ENCODE results near the gene PUSL1.

Gene PUSL1

DNA sequence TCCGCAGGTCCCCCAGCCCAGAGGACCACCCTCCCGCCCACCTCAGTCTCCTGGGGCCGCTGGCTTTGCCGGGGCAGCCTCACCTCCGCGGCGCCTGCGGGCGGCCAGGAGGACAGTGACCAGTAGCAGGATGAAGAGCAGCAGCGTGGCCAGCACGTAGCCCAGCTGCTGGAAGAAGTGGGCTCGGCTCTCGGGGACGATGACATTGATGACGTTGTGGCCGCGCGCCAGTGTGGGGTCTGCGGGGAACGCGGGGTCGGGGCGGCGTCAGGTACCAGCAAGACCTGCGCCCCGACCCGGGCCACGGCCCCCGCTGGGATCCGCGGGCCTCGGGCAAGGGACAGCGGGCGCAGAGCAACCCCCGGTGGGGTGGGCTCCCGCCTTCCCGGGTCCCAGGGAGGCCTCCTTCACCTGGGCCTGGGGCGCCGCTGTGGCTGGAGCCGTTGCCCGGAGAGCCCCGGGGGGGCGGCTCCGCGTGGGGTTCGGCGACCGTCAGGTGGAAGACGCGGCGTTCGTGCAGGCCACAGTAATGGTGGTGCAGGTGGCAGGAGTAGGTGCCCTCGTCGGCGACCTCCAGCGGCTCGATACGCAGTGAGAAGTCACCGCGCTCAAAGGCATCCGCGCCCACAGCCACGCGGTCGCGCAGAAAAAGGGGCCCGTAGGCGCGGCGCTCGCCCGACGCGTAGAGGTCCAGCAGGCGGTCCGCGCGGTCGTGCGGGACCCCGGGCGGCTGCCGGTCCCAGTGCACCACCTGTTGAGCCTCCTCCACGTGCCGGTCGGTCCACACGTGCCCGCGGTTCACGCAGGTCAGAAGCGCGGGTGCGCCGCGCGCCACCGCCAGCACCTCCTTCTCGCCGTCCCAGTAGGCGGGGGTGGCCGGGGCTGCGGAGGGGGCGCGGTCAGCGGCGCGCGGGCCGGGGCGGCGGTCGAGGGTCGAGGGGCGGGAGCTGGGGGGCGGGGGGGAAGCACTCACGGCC lies 46.2 kb downstream of the PUSL1 start:
- DNase-seq (ENCODE audit: low spot score) = no peak

DNA sequence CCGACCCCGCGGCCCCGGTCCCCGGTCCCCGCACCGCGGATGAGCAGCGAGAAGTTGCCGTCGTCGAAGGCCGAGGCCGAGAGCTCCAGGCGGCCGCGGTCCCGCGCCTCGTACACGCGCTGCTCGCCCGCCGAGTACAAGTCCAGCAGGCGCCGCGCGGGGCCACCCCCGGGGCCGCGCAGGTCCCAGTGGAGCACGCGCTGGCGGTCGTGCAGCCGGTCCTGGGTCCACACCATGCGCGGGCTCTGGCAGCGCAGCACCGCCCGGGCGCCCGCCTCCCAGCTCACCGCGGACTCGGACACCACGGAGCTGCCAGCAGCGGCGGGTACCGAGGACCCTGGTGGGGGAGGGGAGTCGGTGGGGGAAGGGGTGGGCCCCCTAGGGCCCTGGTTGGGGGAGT lies 47.0 kb downstream of the PUSL1 start:
- no peak for DNase-seq (ENCODE audit: low spot score)

DNA sequence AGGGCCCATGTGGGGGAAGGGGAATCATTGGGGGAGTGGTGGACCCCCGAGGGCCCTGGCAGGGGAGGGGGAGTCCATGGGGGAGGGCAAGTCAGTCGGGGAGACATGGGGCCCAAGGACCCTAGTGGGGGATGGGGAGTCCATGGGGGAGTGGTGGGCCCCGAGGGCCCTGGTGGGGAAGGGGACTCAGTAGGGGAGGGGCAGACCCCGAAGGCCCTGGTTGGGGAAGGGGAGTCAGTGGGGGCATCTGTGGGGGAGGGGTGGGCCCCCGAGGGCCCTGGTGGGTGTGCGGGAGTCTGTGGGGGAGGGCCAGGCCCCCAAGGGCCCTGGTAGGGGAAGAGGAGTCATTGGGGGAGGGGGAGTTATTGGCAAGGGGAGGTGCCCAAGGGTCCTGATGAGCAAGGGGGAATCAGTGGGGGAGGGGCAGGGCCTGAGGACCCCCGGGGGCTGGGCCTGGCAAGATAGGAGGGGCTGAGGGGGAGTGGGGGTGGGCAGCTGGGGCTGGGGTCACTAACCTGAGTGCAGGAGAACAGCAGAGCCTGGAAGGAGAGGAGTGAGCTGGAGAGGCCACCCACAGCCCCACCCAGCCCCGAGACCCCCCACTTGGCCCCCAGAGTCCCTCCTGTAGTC lies 47.9 kb downstream of the PUSL1 start:
- no peak for DNase-seq (ENCODE audit: low spot score)

DNA sequence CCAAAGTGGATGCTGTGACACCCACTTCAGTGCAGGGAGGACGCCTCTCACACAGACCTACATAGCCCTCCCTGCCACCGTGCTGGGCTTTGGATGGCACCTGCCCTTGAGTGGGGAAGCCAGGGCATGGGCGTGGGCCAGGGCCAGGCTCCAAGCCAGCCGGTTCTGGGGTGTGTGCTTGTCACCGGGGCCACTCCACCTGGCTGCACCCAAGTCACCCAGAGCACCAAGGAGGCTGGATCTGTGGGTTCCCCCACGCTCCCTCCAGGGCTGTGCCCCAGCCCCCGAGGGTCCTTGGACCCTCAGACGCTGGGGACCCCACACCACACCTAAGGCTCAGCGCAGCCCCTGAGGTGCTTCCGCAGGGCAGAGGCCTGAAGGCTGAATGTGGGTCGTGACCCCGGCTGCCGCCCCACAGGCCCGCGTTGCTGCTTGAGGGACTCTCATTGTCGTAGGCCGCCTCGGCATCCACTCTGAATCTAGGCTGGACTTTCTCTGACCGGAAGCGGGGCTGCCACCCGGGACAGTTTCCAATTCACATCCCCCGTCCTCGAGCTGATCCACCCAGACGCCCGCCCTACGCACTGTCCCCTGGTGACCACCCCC lies 48.5 kb downstream of the PUSL1 start:
- DNase-seq (ENCODE audit: low spot score) = no peak

DNA sequence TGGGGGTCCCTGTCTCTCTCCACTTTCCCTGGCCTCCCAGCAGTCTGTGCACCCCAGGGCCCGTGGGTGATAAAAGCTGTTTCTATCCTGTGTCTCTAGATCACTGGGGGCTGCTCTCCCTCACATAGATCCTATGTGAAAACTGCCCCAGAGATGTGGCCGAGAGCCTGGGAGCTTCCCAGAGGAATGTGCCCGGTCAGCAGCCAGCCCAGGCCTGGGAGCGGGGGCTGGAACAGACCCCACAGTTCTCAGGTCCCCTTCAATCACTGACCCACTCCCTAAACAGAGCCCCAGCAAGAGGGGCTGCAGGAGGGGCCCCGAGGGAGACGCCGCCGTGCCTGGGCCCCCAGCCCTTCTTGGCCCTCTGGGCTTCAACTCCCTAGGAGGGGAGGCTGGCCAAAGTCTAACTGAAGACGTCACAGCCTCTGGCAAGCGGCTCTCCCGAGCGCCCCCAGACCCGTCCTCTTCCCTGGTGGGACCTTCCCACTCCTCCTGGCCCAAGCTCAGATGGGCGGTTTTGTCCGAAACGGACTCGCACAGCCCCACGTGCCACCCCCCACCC lies 49.6 kb downstream of the PUSL1 start:
- DNase-seq (ENCODE audit: low spot score) = no peak

DNA sequence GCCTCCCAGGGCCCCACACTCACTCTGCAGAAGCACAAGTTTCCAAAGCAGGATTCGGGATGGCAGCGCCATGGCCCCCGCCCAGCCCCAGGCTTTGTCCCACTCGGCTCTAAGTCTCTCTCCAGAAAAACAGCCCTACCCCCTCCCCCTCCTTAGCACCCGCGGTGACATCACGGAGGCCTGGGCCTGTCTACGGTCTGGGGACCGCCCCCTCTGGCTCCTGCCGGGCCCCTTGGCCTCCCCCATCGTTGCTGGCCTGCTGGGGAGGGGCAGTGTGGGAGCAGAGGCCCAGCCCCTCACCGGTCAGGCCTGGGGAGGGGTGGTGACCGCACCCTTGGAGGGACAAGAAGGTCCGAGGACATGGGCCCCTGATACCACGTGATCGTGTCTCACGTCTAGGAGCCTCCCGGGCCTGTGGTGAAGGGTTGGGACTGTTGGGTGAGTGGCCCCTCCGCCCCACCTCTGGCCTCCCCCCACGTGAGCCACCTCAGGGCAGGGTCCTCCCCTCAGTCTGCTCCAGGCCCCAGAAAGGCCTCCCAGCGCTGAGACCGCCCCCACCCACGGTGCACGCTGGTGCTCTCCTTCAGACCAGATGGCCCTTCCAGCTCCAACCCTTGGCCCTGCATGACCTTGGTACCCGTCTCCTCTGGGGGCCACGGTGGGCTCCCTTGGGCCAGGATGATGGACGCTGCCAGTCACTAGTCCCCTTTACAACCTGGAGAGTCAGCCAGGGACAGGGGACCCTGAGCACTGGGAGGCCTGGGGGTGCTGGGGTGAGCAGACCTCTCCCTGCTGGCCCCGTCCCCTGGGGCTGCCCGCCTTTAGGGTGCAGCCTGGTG lies 50.3 kb downstream of the PUSL1 start, which contains the start of gene MXRA8:
TSS of gene MXRA8 (minus strand) at position 123 of the 839 bp plus-strand sequence. CDS start at position 72, 51 bp downstream.
- DNase-seq (ENCODE audit: low spot score) = no peak

DNA sequence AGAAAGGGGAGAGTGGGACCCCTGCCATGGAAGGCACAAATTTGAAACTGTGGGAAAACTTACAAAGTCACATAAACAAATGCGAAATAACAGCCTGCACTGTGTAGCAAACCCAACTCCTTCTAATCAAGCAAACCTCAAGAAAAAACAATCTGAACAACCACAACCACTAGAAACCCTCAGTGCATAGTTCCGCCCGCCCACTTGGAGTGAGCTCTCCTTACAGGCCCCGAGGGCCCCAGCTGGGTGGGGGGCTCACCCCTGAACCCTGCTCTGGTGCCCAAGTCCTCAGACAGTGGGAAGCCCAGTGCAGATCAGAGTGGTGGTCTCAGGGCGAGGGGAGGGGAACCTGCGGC lies 50.9 kb downstream of the PUSL1 start:
- DNase-seq (ENCODE audit: low spot score) = no peak

DNA sequence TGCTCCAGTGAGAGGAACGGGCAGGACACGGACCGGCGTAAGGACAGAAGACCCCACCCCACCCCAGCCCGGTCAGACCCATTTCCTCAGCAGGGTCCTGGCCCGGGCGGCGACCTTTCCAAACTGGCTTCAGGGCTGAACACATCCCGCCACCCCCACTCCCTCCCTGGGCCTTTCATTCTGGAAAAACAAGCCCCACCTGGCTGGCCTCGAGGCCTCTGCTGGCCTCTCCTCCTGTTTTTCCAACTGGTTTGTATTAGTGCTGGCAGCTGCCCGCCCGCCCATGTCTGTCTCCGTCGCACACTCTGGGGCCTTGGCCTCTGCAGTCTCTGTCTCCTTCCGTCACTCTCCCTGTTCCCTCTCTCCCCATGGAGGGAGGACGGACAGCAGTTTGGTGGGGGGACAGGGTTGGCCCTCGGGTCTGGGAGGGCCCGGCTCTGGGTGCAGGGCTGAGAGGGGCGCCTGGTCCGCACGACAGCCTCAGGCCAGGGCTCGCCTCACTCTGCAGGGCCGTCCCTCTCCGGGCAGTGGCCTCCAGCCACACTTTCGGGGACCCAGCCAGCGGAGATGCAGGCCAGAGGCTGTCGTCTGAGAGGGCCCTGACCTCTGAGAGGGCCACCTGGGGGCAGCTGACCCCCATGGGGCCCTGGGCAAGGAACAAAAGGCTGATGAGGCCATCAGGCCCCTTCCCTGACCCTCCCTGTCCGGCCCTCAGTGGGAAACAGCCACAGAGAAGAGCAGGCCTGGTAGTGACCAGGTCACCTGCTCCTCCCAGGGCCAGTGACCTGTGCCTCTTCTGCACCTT lies 51.5 kb downstream of the PUSL1 start:
- DNase-seq (ENCODE audit: low spot score) = no peak

DNA sequence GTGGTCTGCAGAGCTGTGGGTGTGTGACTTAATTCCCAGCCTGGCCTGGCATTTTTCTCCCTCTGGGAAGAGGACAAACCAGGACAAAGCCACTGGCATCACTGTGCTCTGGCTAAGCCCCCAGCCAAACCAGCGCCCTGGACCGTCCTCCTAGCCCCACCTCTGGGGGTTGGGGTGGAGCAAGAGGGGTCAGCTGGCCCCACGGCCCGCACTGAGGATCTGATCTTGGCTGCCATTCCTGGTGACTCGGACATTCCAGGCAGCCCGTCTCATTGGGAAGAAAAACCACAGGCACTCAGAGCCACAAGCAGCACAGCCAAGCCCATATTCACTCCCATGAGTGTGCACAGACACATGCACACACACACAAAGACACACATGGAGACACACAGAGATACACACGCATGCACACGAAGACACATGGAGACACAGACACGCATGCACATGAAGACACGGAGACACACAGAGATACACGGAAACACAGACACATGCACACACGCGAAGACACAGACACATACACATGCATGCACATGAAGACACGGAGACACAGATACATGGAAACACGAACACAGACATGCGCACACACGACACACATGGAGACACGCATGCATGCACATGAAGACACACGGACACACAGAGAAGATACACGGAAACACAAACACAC lies 52.2 kb downstream of the PUSL1 start:
- no peak for DNase-seq (ENCODE audit: low spot score)

All from globus pallidus (tissue), 1 donor.